H1 (cell line): ENCODE measurements around the gene IL17RE. TPM values are rescaled to one million over a fixed set of nuclear protein-coding genes. Genes with fewer than 3 reads are reported as not detected.

Experiments
- CTCF ChIA-PET: fragments of 300-600 bp; sonication (Branson Sonifier 250); formaldehyde crosslinking; loops from one replicate; lab custom pipeline; 2021; ENCODE audit not compliant: partially characterized antibody; lab: Charles Lee
- POLR2A ChIA-PET: fragments of 300-600 bp; sonication (Branson Sonifier 250); formaldehyde crosslinking; loops from one replicate; lab custom pipeline; 2021; ENCODE audit warnings: inconsistent platforms; ENCODE audit not compliant: partially characterized antibody; lab: Charles Lee
- DNase-seq, 2 experiments: peaks; one replicate each; pipeline versions ENCODE4 v3.0.0 to v3.0.0-alpha.2; 2010 to 2022; ENCODE audit warnings: low spot score in 2 of 2, low read depth in 1 of 2, mixed read lengths in 1 of 2
- FAIRE-seq: peaks from 2 replicates; lab custom pipeline; 2011; peaks lifted over from hg19 to GRCh38; lab: Jason Lieb, UNC
- H2AFZ ChIP-seq: 2 replicates; pipeline ENCODE4 v1.8.1; 2012; ENCODE audit warnings: low read length, inconsistent platforms
- H2AK5ac ChIP-seq: 2 replicates; pipeline ENCODE4 v1.6.1; 2013; ENCODE audit warnings: low read depth, low read length
- H2BK120ac ChIP-seq: replicated peaks from 2 replicates; pipeline ENCODE3; 2013; ENCODE audit warnings: low read depth, low read length, inconsistent platforms
- H2BK12ac ChIP-seq: 2 replicates; pipeline ENCODE4 v1.6.1; 2013; ENCODE audit warnings: low read depth, low read length
- H2BK15ac ChIP-seq: 2 replicates; pipeline ENCODE4 v1.6.1; 2013; ENCODE audit warnings: low read length
- H2BK20ac ChIP-seq: 2 replicates; pipeline ENCODE4 v1.6.1; 2013; ENCODE audit warnings: low read length
- H2BK5ac ChIP-seq: 2 replicates; pipeline ENCODE4 v1.6.1; 2013; ENCODE audit warnings: low read depth, low read length
- H3K14ac ChIP-seq: 2 replicates; pipeline ENCODE4 v1.6.1; 2013; ENCODE audit warnings: inconsistent platforms; ENCODE audit not compliant: insufficient read length
- H3K18ac ChIP-seq: 2 replicates; pipeline ENCODE4 v1.6.1; 2013; ENCODE audit warnings: low read length; ENCODE audit errors: extremely low read depth
- H3K23ac ChIP-seq: 2 replicates; pipeline ENCODE4 v1.6.1; 2013; ENCODE audit warnings: inconsistent platforms; ENCODE audit not compliant: insufficient read length
- H3K23me2 ChIP-seq: 2 replicates; pipeline ENCODE4 v1.6.1; 2013; ENCODE audit warnings: low read depth, low read length
- H3K27ac ChIP-seq: 2 replicates; pipeline ENCODE4 v1.6.1; 2011; ENCODE audit warnings: low read depth, low read length, inconsistent platforms
- H3K27me3 ChIP-seq, 4 experiments: replicated peaks in 1 of 4; 1 replicate in 1 of 4; 2 replicates in 3 of 4; pipeline versions ENCODE4 v1.6.1 to v1.8.1; 2011 to 2013; ENCODE audit warnings: low read length in 3 of 4, mild to moderate bottlenecking in 3 of 4, inconsistent platforms in 2 of 4, mixed read lengths in 2 of 4, moderate library complexity in 1 of 4; ENCODE audit not compliant: control insufficient read depth in 3 of 4, insufficient read depth in 3 of 4; ENCODE audit errors: extremely low read depth in 1 of 4
- H3K36me3 ChIP-seq, 4 experiments: 2 replicates each; pipeline versions ENCODE4 v1.6.1 to v1.8.1; 2011 to 2013; ENCODE audit warnings: mild to moderate bottlenecking in 4 of 4, low read length in 3 of 4, moderate library complexity in 2 of 4, control low read depth in 1 of 4, inconsistent platforms in 1 of 4; ENCODE audit not compliant: insufficient read depth in 4 of 4, control insufficient read depth in 2 of 4
- H3K4ac ChIP-seq: replicated peaks from 2 replicates; pipeline ENCODE3; 2013; ENCODE audit warnings: low read length, low read depth, mixed read lengths, inconsistent platforms; ENCODE audit not compliant: insufficient read length
- H3K4me1 ChIP-seq, 4 experiments: replicated peaks in 1 of 4; 1 replicate in 1 of 4; 2 replicates in 3 of 4; pipeline versions ENCODE4 v1.6.1 to v1.8.1; 2011 to 2013; ENCODE audit warnings: low read length in 3 of 4, inconsistent platforms in 2 of 4, mixed read lengths in 1 of 4; ENCODE audit not compliant: insufficient read depth in 4 of 4, control insufficient read depth in 3 of 4
- H3K4me2 ChIP-seq, 2 experiments: 2 replicates each; pipeline versions ENCODE4 v1.6.1 to v1.8.1; 2011 to 2013; ENCODE audit warnings: low read depth in 2 of 2, low read length in 2 of 2, control low read depth in 1 of 2, inconsistent platforms in 1 of 2, mild to moderate bottlenecking in 1 of 2; ENCODE audit not compliant: insufficient read depth in 1 of 2
- H3K4me3 ChIP-seq, 4 experiments: fragments of 200-600, 300-600 bp in 1 of 4; sonication (generic), shearing (Covaris generic), sonication (Bioruptor Twin) in 1 of 4; 2 replicates each; pipeline versions ENCODE4 v1.5.1 to v1.8.1; 2011 to 2016; ENCODE audit warnings: low read length in 4 of 4, low read depth in 3 of 4, control low read depth in 2 of 4, inconsistent platforms in 2 of 4, mild to moderate bottlenecking in 2 of 4, mixed read lengths in 1 of 4, moderate library complexity in 1 of 4; ENCODE audit not compliant: insufficient read depth in 2 of 4; ENCODE audit errors: extremely low read depth in 1 of 4
- H3K56ac ChIP-seq: replicated peaks from 2 replicates; pipeline ENCODE3; 2013; ENCODE audit warnings: low read depth, mild to moderate bottlenecking, mixed read lengths, low read length, inconsistent platforms; ENCODE audit not compliant: insufficient read length
- H3K79me1 ChIP-seq: 2 replicates; pipeline ENCODE4 v1.6.1; 2013; ENCODE audit warnings: low read depth, low read length, control low read depth
- H3K79me2 ChIP-seq, 2 experiments: 2 replicates each; pipeline versions ENCODE4 v1.6.1 to v1.8.1; 2012 to 2013; ENCODE audit warnings: low read length in 2 of 2, mild to moderate bottlenecking in 2 of 2, inconsistent platforms in 1 of 2; ENCODE audit not compliant: insufficient read depth in 2 of 2, control insufficient read depth in 1 of 2
- H3K9ac ChIP-seq, 4 experiments: replicated peaks in 1 of 4; 1 replicate in 1 of 4; 2 replicates in 3 of 4; pipeline versions ENCODE4 v1.6.1 to v1.8.1; 2011 to 2013; ENCODE audit warnings: low read depth in 3 of 4, low read length in 3 of 4, control low read depth in 2 of 4, mild to moderate bottlenecking in 2 of 4, moderate library complexity in 2 of 4, inconsistent platforms in 1 of 4; ENCODE audit errors: extremely low read depth in 1 of 4
- H3K9me3 ChIP-seq, 2 experiments: 2 replicates each; pipeline versions ENCODE4 v1.6.1 to v1.8.1; 2012 to 2013; ENCODE audit warnings: mild to moderate bottlenecking in 2 of 2, moderate library complexity in 2 of 2, control low read depth in 1 of 2, inconsistent platforms in 1 of 2, low read depth in 1 of 2, low read length in 1 of 2, mixed read lengths in 1 of 2; ENCODE audit not compliant: insufficient read depth in 2 of 2
- H4K20me1 ChIP-seq, 2 experiments: replicated peaks in 1 of 2; 2 replicates each; pipeline versions ENCODE3 to v1.8.1; 2011 to 2013; ENCODE audit warnings: inconsistent platforms in 2 of 2, low read length in 2 of 2, mild to moderate bottlenecking in 1 of 2; ENCODE audit not compliant: insufficient read depth in 2 of 2, control insufficient read depth in 1 of 2
- H4K5ac ChIP-seq: 2 replicates; pipeline ENCODE4 v1.6.1; 2013; ENCODE audit warnings: low read length, low read depth, mixed read lengths, inconsistent platforms; ENCODE audit not compliant: insufficient read length
- H4K8ac ChIP-seq: 2 replicates; pipeline ENCODE4 v1.8.0; 2013; ENCODE audit warnings: mild to moderate bottlenecking, moderate library complexity, low read length, inconsistent platforms; ENCODE audit not compliant: insufficient read depth; ENCODE audit errors: extremely low read depth
- H4K91ac ChIP-seq: replicated peaks from 2 replicates; pipeline ENCODE3; 2013; ENCODE audit warnings: low read length, mixed read lengths, inconsistent platforms; ENCODE audit not compliant: insufficient read length
- CEBPB ChIP-seq: IDR thresholded peaks from 2 replicates; pipeline ENCODE4 v1.6.1; 2012; ENCODE audit warnings: low read depth, low read length
- EP300 ChIP-seq, 2 experiments: IDR thresholded peaks; 1 replicate in 1 of 2; 2 replicates in 1 of 2; pipeline ENCODE4 v1.6.1; 2011 to 2012; ENCODE audit warnings: low read depth in 2 of 2, low read length in 2 of 2, mild to moderate bottlenecking in 2 of 2, borderline replicate concordance in 1 of 2, inconsistent platforms in 1 of 2, moderate library complexity in 1 of 2
- SP1 ChIP-seq: IDR thresholded peaks from 2 replicates; pipeline ENCODE4 v1.6.1; 2011; ENCODE audit warnings: low read depth, low read length
- SP4 ChIP-seq: IDR thresholded peaks from 2 replicates; pipeline ENCODE4 v1.6.1; 2012; ENCODE audit warnings: low read length, inconsistent platforms
- SUZ12 ChIP-seq: fragments of 200-600 bp; sonication (generic); IDR thresholded peaks from 2 replicates; pipeline ENCODE4 v1.6.1; 2012; ENCODE audit warnings: mild to moderate bottlenecking, inconsistent platforms, low read length, moderate library complexity, mixed read lengths
- TCF12 ChIP-seq: IDR thresholded peaks from 2 replicates; pipeline ENCODE4 v1.6.1; 2011; ENCODE audit warnings: low read depth, mild to moderate bottlenecking, low read length
- whole genome bisulfite sequencing, 2 experiments: shearing (Covaris generic) in 1 of 2; methylation state at CpG; one replicate each; pipeline versions ENCODE4 v1.1.6 to v1.1.7; 2013 to 2015; ENCODE audit warnings: low lambda C conversion rate in 2 of 2, mixed read lengths in 2 of 2, inconsistent platforms in 1 of 2, low coverage in 1 of 2, missing lambda C conversion rate in 1 of 2; ENCODE audit not compliant: insufficient replicate concordance in 2 of 2, insufficient coverage in 1 of 2, insufficient read length in 1 of 2; ENCODE audit errors: extremely low coverage in 1 of 2, missing lambda C conversion rate in 1 of 2; 5-methylcytosine and 5-hydroxymethylcytosine counted together
- polyA plus RNA-seq, 7 experiments: library from polyadenylated mRNA; depleted of rRNA in 3 of 7; stranded (reverse) in 5 of 7; unstranded in 2 of 7; fragments of >200 nt in 5 of 7; fragments of 200-250 nt in 2 of 7; gene quantifications; 1 replicate in 5 of 7; 2 replicates in 1 of 7; 4 replicates in 1 of 7; pipeline versions ENCODE4 v1.2.1 to v1.2.3, GENCODE V29; 2011 to 2013; ENCODE audit warnings: missing spikeins in 2 of 7, mixed read lengths in 2 of 7
- total RNA-seq: library from RNA; stranded (reverse); fragmentation: NEBNext Ultra II Directional; extraction: Animal tissue kit (Norgen Biotek cat#: 25700); gene quantifications from 2 replicates; pipeline ENCODE4 v1.2.1, GENCODE V29; 2021

The IL17RE gene
- total and polyA plus RNA-seq, 2 of the 8 experiments (the other 6 are each of a cell fraction or from before 2014, with no cell fraction given) = 3.4 to 4.9 TPM

GRCh38 chr3:9867106-9867505 lies 35.5 kb upstream of the IL17RE start:
- ChIA-PET CTCF (interaction anchor here (1.5 kb wide), 1 partner anchor 11 kb away, joined by 5 read pairs; no protein-coding TSS in a partner anchor), POLR2A (interaction anchor here (0.5 to 1.1 kb wide), 4 partner anchors 9 to 105 kb away, joined by 3 to 4 read pairs (median 3); no protein-coding TSS in a partner anchor)
- Histone ChIP-seq H3K9me3 (no peaks in the 10 kb centered on the region), H4K5ac (no peak overlapping the region), H4K91ac (no peak overlapping the region), H3K23me2 (peaks cover 4% of the 10 kb centered on the region; the same call in 1 of the 2 replicates), H3K27me3 (peaks cover 0 to 6% (median 1%) of the 10 kb centered on the region in 4 experiments; a peak in 3 of 7 replicates), H3K56ac (no peak overlapping the region), H3K79me2 (no peaks in the 10 kb centered on the region), H3K4me3 (no peak overlapping the region), H2BK20ac (no peak overlapping the region), H3K27ac (no peak overlapping the region), H3K79me1 (no peaks in the 10 kb centered on the region), H2BK12ac (no peak overlapping the region), H4K8ac (no peak overlapping the region), H2BK5ac (no peak overlapping the region), H3K4ac (no peak overlapping the region), H3K14ac (no peak overlapping the region), H3K4me2 (no peak overlapping the region), H3K18ac (no peak overlapping the region), H3K36me3 (no peaks in the 10 kb centered on the region), H2AFZ (no peak overlapping the region), H2BK120ac (no peak overlapping the region), H3K9ac (no peak overlapping the region), H4K20me1 (no peaks in the 10 kb centered on the region), H3K23ac (no peak overlapping the region), H2AK5ac (no peak overlapping the region), H2BK15ac (no peak overlapping the region), H3K4me1 (peaks cover 0 to 3% (median 2%) of the 10 kb centered on the region in 4 experiments; a peak in 5 of 7 replicates)
- no peak for FAIRE-seq
- TF ChIP-seq SP1 (no peak), CEBPB (no peak), SUZ12 (no peak), SP4 (no peak), EP300 (IDR thresholded peaks at IDR 0.05; ENCODE audit: borderline replicate concordance in 1 of 2, low read depth in 2 of 2, low read length in 2 of 2) (no peak), TCF12 (no peak)
- DNase-seq = no peak
- WGBS, 2 experiments = 90% methylated on average over 12 of the region's 12 CpGs; no CpG with 5 or more reads in 1 of the 2 experiments
